Ammon's horn (tissue), 1 donor: Measurements from ENCODE around the gene NRBF2.
A peak's percentile ranks its signal among the peaks of the same experiment; 100 is the strongest.
"Not testable (repeated sequence)": the region's sequence is repeated elsewhere in the genome, so short reads cannot be mapped to it uniquely, and the experiment has no call there.

Experiments used
- DNase-seq: peaks from one replicate; pipeline ENCODE4 v3.0.0-alpha.2; 2016; ENCODE audit warnings: low spot score

The NRBF2 gene

GRCh38 chr10:63133056-63133820 is at the start of gene NRBF2:
Gene NRBF2 (plus strand): TSS chr10:63133328. CDS start chr10:63133471, 143 bp downstream.
- DNase-seq = peak; percentile 98

- DNase-seq = not testable (repeated sequence)
These were observed 49.7 kb upstream of the NRBF2 start for GRCh38 chr10:63083406-63083805.

- peak; percentile 92 for DNase-seq
These were observed 49.0 kb upstream of the NRBF2 start for GRCh38 chr10:63083904-63084689.

GRCh38 chr10:63084690-63085382 is 48.3 kb upstream of the NRBF2 start:
- no peak for DNase-seq

- no peak for DNase-seq
These were observed 39.9 kb upstream of the NRBF2 start for GRCh38 chr10:63093227-63093626.

- DNase-seq = no peak
These were observed 38.7 kb upstream of the NRBF2 start for GRCh38 chr10:63094405-63094804.

- DNase-seq = no peak
These were observed 38.2 kb upstream of the NRBF2 start for GRCh38 chr10:63094881-63095280.

GRCh38 chr10:63099734-63100133 is 33.4 kb upstream of the NRBF2 start:
- DNase-seq = no peak

- DNase-seq = not testable (repeated sequence)
These were observed 32.0 kb upstream of the NRBF2 start for GRCh38 chr10:63101091-63101490.

- not testable (repeated sequence) for DNase-seq
These were observed 30.7 kb upstream of the NRBF2 start for GRCh38 chr10:63102279-63102883.

GRCh38 chr10:63103178-63103577 is 29.9 kb upstream of the NRBF2 start:
- not testable (repeated sequence) for DNase-seq

- no peak for DNase-seq
These were observed 29.1 kb upstream of the NRBF2 start for GRCh38 chr10:63103971-63104409.

GRCh38 chr10:63105225-63106110 is 27.7 kb upstream of the NRBF2 start:
- no peak for DNase-seq

GRCh38 chr10:63106111-63106755 is 26.9 kb upstream of the NRBF2 start:
- DNase-seq = peak; percentile 24

GRCh38 chr10:63107943-63108437 is 25.1 kb upstream of the NRBF2 start:
- no peak for DNase-seq

GRCh38 chr10:63110940-63111339 is 22.2 kb upstream of the NRBF2 start:
- no peak for DNase-seq

GRCh38 chr10:63114031-63114814 is 18.9 kb upstream of the NRBF2 start:
- DNase-seq = no peak

- DNase-seq = peak; percentile 89
These were observed 17.3 kb upstream of the NRBF2 start for GRCh38 chr10:63115732-63116383.
